ENCODE results near the gene KRTAP5-2. TPM values are rescaled to one million over a fixed set of nuclear protein-coding genes. Genes with fewer than 3 reads are reported as not detected.
"Not testable (repeated sequence)": the region's sequence is repeated elsewhere in the genome, so short reads cannot be mapped to it uniquely, and the experiment has no call there.

Gene KRTAP5-2, protein sequence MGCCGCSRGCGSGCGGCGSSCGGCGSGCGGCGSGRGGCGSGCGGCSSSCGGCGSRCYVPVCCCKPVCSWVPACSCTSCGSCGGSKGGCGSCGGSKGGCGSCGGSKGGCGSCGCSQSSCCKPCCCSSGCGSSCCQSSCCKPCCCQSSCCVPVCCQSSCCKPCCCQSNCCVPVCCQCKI
- total RNA-seq (2014; rRNA removed; shearing (Covaris generic)) = not detected in 2 replicates

DNA sequence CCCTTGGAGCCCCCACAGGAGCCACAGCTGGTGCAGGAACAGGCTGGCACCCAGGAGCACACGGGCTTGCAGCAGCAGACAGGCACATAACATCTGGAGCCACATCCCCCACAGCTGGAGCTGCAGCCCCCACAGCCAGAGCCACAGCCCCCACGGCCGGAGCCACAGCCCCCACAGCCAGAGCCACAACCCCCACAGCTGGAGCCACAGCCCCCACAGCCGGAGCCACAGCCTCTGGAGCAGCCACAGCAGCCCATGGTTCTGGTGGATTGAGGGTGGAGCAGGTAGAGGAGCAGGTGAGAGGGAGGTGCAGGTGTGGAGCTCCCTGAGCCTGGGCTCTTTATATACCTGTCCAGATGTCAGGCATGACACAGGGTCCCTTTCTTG, at the start of gene KRTAP5-2:
Gene KRTAP5-2 (minus strand): TSS at position 301 of the 387 bp plus-strand sequence. CDS start 44 bp downstream, at position 257.
- DNase-seq = no peak
- Histone ChIP-seq H3K4me3 (ENCODE audit: insufficient read depth, low read depth, low read length) (no peak within 1 kb of the TSS), H3K36me3 (replicated peaks; ENCODE audit: control insufficient read depth, insufficient read depth, low read length) (no peaks in the 10 kb centered on the region), H3K27me3 (ENCODE audit: control insufficient read depth, insufficient read depth, low read length) (peaks cover 3% of the 10 kb centered on the region; the same call in 1 of the 2 replicates)

GRCh38 chr11:1646540-1646939, 48.4 kb upstream of the KRTAP5-2 start:
- not testable (repeated sequence) for H3K36me3 ChIP-seq (replicated peaks; ENCODE audit: control insufficient read depth, insufficient read depth, low read length); H3K27me3 ChIP-seq (ENCODE audit: control insufficient read depth, insufficient read depth, low read length); H3K4me3 ChIP-seq (ENCODE audit: insufficient read depth, low read depth, low read length); DNase-seq

- H3K27me3 ChIP-seq (ENCODE audit: control insufficient read depth, insufficient read depth, low read length) = no peaks in the 10 kb centered on the region
- DNase-seq = no peak
- H3K36me3 ChIP-seq (replicated peaks; ENCODE audit: control insufficient read depth, insufficient read depth, low read length) = no peaks in the 10 kb centered on the region
- no peak overlapping the region for H3K4me3 ChIP-seq (ENCODE audit: insufficient read depth, low read depth, low read length)
Observed at GRCh38 chr11:1645357-1645821, 47.3 kb upstream of the KRTAP5-2 start.

- H3K36me3 ChIP-seq (replicated peaks; ENCODE audit: control insufficient read depth, insufficient read depth, low read length) = no peaks in the 10 kb centered on the region
- H3K27me3 ChIP-seq (ENCODE audit: control insufficient read depth, insufficient read depth, low read length) = no peaks in the 10 kb centered on the region
- no peak overlapping the region for H3K4me3 ChIP-seq (ENCODE audit: insufficient read depth, low read depth, low read length)
- DNase-seq = no peak
Observed at GRCh38 chr11:1644601-1645356, 46.7 kb upstream of the KRTAP5-2 start.

- no peaks in the 10 kb centered on the region for H3K36me3 ChIP-seq (replicated peaks; ENCODE audit: control insufficient read depth, insufficient read depth, low read length)
- DNase-seq = peak; percentile 48
Observed at GRCh38 chr11:1643146-1643690, 45.1 kb upstream of the KRTAP5-2 start.

GRCh38 chr11:1642288-1643145, 44.4 kb upstream of the KRTAP5-2 start:
- H3K36me3 ChIP-seq (replicated peaks; ENCODE audit: control insufficient read depth, insufficient read depth, low read length) = no peaks in the 10 kb centered on the region
- H3K27me3 ChIP-seq (ENCODE audit: control insufficient read depth, insufficient read depth, low read length) = no peaks in the 10 kb centered on the region; the same call in 1 of the 2 replicates
- DNase-seq = peak; percentile 43
- no peak overlapping the region for H3K4me3 ChIP-seq (ENCODE audit: insufficient read depth, low read depth, low read length)

More at GRCh38 chr11:1643146-1643690, 45.1 kb upstream of the KRTAP5-2 start:
- H3K27me3 ChIP-seq (ENCODE audit: control insufficient read depth, insufficient read depth, low read length) = no peaks in the 10 kb centered on the region; the same call in 1 of the 2 replicates
- H3K4me3 ChIP-seq (ENCODE audit: insufficient read depth, low read depth, low read length) = no peak overlapping the region

GRCh38 chr11:1641096-1641495, 43.0 kb upstream of the KRTAP5-2 start:
- Histone ChIP-seq H3K36me3 (replicated peaks; ENCODE audit: control insufficient read depth, insufficient read depth, low read length) (no peaks in the 10 kb centered on the region), H3K27me3 (ENCODE audit: control insufficient read depth, insufficient read depth, low read length) (no peaks in the 10 kb centered on the region; the same call in 1 of the 2 replicates), H3K4me3 (ENCODE audit: insufficient read depth, low read depth, low read length) (no peak overlapping the region)
- DNase-seq = peak; percentile 49

DNA sequence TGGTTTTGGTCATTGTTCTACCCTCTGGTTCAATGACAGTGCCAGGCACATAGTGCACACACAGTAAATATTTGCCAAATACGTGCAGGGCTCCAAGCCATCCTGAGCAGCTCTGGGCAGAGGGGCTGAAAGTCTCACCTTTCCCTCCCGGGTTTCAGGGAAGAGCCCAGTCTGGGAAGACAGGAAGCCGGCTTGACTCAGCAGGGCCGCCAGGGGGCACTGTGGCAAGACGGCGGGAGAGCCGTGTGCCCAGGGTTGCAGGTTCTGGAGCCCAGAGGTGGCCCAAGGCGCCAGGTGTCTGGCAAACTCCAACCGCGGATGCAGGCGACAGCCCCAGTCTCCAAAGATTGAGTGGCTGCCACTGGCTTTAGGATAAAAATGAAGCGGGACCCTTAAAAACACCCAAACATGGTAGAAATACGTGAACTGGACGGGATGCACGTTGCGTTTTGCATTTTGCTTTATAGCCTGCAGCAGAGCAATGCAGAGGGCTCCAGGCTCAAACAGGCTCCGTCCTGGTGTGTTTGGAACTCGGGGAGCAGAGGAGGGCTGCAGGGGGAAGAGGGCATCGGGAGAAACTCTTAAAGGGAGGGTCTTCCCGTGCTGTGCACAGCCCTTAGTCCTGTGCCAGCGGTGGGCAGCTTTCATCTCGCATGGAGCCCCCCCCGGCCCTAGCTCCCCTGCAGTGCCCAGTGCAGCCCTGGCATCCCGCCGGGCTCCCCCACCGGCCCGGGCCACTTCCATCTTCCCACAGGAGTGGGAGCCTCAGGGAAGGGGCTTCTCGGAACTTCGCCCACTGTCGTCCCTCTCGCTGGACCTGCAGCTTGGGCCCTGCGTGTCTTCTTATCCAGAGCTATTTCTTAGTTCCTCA, 42.2 kb upstream of the KRTAP5-2 start:
- no peaks in the 10 kb centered on the region for H3K36me3 ChIP-seq (replicated peaks; ENCODE audit: control insufficient read depth, insufficient read depth, low read length)
- no peaks in the 10 kb centered on the region; the same call in 1 of the 2 replicates for H3K27me3 ChIP-seq (ENCODE audit: control insufficient read depth, insufficient read depth, low read length)
- no peak overlapping the region for H3K4me3 ChIP-seq (ENCODE audit: insufficient read depth, low read depth, low read length)
- peak; percentile 96 for DNase-seq

DNA sequence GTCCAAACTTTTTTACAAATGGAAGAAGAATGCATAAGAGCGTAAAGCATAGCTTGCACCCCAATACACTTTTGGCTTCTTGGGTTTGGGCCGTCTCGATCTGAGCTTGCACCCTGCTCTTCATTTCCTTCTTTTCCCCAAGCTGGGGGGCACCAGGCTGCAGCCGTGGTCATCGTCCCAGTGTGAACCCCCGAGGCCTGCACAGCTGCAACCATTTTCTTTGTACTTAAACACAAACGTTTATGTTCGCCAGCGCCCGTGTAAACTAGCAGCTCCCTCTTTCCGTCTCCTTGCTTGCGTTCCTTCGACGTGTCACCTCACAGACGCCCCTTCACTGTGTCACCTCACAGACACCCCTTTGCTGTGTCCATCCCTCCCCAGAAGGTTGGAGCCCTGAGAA, 41.6 kb upstream of the KRTAP5-2 start:
- no peak overlapping the region for H3K4me3 ChIP-seq (ENCODE audit: insufficient read depth, low read depth, low read length)
- H3K36me3 ChIP-seq (replicated peaks; ENCODE audit: control insufficient read depth, insufficient read depth, low read length) = no peaks in the 10 kb centered on the region
- no peaks in the 10 kb centered on the region; the same call in 1 of the 2 replicates for H3K27me3 ChIP-seq (ENCODE audit: control insufficient read depth, insufficient read depth, low read length)
- no peak for DNase-seq

DNA sequence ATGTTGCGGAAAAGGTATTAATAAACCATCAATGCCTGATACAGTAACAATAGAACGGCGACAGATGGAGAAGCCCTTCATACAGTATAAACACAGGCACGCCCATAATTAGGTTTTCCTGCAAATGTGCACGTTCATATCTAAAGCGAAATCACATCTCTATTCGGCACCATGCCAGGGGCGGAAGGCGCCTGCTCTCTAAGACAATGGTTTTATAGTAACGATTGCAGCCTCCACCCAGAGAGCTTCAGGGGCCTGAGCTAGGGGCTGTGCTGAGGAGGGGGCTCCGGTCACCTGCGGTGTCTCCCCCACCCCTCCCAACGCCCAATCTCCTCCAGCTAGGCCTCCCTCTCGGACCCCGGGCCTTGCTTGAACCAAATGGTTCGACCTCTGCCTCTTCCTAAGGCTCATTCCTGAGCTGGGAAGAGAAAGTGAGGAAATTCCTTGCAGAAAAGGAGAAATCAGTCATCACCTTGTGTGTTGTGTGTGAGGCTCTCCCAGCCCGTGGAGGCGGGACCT, 41.1 kb upstream of the KRTAP5-2 start:
- Histone ChIP-seq H3K36me3 (replicated peaks; ENCODE audit: control insufficient read depth, insufficient read depth, low read length) (no peaks in the 10 kb centered on the region), H3K4me3 (ENCODE audit: insufficient read depth, low read depth, low read length) (no peak overlapping the region), H3K27me3 (ENCODE audit: control insufficient read depth, insufficient read depth, low read length) (no peaks in the 10 kb centered on the region; the same call in 1 of the 2 replicates)
- peak; percentile 41 for DNase-seq

DNA sequence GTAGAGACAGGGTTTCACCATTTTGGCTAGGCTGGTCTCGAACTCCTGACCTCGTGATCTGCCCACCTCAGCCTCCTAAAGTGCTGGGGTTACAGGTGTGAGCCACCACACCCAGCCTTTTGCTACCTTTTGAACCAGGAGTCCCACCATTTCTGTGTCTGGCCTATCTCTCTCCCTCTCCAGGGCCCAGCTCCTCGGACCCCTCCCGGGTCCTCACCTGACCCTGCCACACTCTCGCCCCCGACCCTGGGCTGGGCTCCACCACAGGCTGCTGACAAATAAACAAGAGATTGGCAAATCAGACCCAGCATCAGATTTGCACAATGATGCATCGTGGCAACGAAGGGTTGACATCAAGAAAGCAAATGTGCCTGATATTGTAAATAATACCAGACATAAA, 40.2 kb upstream of the KRTAP5-2 start:
- no peaks in the 10 kb centered on the region; the same call in 1 of the 2 replicates for H3K27me3 ChIP-seq (ENCODE audit: control insufficient read depth, insufficient read depth, low read length)
- H3K36me3 ChIP-seq (replicated peaks; ENCODE audit: control insufficient read depth, insufficient read depth, low read length) = no peaks in the 10 kb centered on the region
- no peak overlapping the region for H3K4me3 ChIP-seq (ENCODE audit: insufficient read depth, low read depth, low read length)
- DNase-seq = no peak

DNA sequence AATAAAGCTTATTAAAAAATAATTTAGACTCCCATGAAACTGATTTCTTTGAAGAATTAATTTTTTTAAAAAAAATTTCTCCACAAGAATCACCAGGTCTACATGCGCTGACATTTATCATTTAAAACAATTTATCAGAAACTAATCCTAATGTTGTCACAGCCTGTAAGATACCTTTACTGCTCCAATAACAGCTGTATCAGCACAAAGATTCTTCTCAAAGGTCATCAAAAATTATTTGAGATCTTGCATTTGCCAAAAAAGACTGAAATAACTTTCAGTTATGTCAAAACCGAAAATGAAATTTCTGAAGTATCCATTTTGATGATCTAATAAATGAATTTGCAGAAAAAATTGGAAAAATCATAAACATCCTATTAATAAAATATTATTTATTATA, 39.5 kb upstream of the KRTAP5-2 start:
- no peaks in the 10 kb centered on the region; the same call in 1 of the 2 replicates for H3K27me3 ChIP-seq (ENCODE audit: control insufficient read depth, insufficient read depth, low read length)
- H3K36me3 ChIP-seq (replicated peaks; ENCODE audit: control insufficient read depth, insufficient read depth, low read length) = no peaks in the 10 kb centered on the region
- no peak overlapping the region for H3K4me3 ChIP-seq (ENCODE audit: insufficient read depth, low read depth, low read length)
- no peak for DNase-seq

DNA sequence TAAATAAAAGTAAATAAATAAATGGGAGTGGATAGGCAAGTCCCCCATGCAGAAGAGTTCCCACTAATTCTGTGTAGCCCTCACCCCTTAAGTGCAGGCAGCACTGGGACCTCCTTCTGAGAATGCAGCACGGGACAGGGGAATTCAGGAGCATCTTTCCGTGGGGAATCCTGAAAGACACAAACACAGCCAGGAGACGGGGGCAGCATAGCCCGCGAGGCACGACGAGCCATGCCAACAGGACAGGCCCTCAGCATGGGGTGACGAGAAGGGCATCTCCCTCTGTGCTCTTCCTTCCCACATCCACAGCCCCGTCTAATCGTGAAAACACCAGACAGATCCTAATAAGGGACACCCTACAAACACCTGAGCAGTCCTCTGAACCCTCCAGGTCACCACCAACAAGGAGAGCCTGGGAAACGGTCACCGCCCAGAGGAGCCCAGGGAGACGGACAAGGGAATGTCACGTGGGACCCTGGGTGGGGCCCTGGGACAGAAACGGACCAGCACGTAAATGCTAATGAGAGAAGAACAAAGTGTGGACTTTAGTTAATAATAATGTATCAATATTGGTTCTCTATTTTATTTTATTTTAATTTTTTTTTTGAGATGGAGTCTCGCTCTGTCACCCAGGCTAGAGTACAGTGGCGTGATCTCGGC, 38.3 kb upstream of the KRTAP5-2 start:
- Histone ChIP-seq H3K4me3 (ENCODE audit: insufficient read depth, low read depth, low read length) (no peak overlapping the region), H3K27me3 (ENCODE audit: control insufficient read depth, insufficient read depth, low read length) (no peaks in the 10 kb centered on the region; the same call in 1 of the 2 replicates), H3K36me3 (replicated peaks; ENCODE audit: control insufficient read depth, insufficient read depth, low read length) (no peaks in the 10 kb centered on the region)
- DNase-seq = no peak

All from H7 (cell line).